Measurements from ENCODE around the gene RAB4A.

GRCh38 chr1:229349463-229350385 lies 78.8 kb downstream of the RAB4A start:
- TF ChIP-seq EP300 (IDR thresholded peaks at IDR 0.05) (no peak), CTCF (IDR thresholded peaks at IDR 0.05) (no peak), POLR2A (IDR thresholded peaks at IDR 0.05) (no peak), POLR2AphosphoS5 (IDR thresholded peaks at IDR 0.05) (no peak)
